H9 (cell line): Measurements from ENCODE around the gene DNTT. TPM values are rescaled to one million over a fixed set of nuclear protein-coding genes. Genes with fewer than 3 reads are reported as not detected.

Experiments used
- DNase-seq: peaks from one replicate; pipeline ENCODE4 v3.0.0-alpha.2; 2017
- H2AFZ ChIP-seq: one replicate; pipeline ENCODE4 v1.6.1; 2013; ENCODE audit warnings: mild to moderate bottlenecking, low read length, control low read depth, moderate library complexity
- H2AK5ac ChIP-seq: 2 replicates; pipeline ENCODE4 v1.6.1; 2013; ENCODE audit warnings: low read length, control low read depth, mixed read lengths; ENCODE audit not compliant: insufficient read length
- H2BK120ac ChIP-seq: one replicate; pipeline ENCODE4 v1.6.1; 2013; ENCODE audit warnings: low read depth, mild to moderate bottlenecking, low read length, control low read depth, inconsistent platforms; ENCODE audit not compliant: poor library complexity, severe bottlenecking
- H2BK12ac ChIP-seq: 2 replicates; pipeline ENCODE4 v1.6.1; 2013; ENCODE audit warnings: low read length, control low read depth, mixed read lengths, low read depth; ENCODE audit not compliant: insufficient read length
- H2BK15ac ChIP-seq: 2 replicates; pipeline ENCODE4 v1.6.1; 2013; ENCODE audit warnings: low read depth, low read length, control low read depth
- H2BK20ac ChIP-seq: one replicate; pipeline ENCODE4 v1.6.1; 2013; ENCODE audit warnings: low read depth, mild to moderate bottlenecking, low read length, control low read depth, inconsistent platforms; ENCODE audit not compliant: poor library complexity, severe bottlenecking
- H2BK5ac ChIP-seq: 2 replicates; pipeline ENCODE4 v1.6.1; 2013; ENCODE audit warnings: low read length, control low read depth, mixed read lengths; ENCODE audit not compliant: insufficient read length
- H3K14ac ChIP-seq: 2 replicates; pipeline ENCODE4 v1.6.1; 2013; ENCODE audit warnings: low read length, control low read depth; ENCODE audit not compliant: insufficient read depth
- H3K18ac ChIP-seq: 2 replicates; pipeline ENCODE4 v1.6.1; 2013; ENCODE audit warnings: low read depth, mild to moderate bottlenecking, mixed read lengths, low read length, control low read depth; ENCODE audit not compliant: insufficient read length
- H3K23ac ChIP-seq: 2 replicates; pipeline ENCODE4 v1.6.1; 2013; ENCODE audit warnings: low read length, control low read depth, mixed read lengths, low read depth; ENCODE audit not compliant: insufficient read length
- H3K23me2 ChIP-seq: 2 replicates; pipeline ENCODE4 v1.6.1; 2013; ENCODE audit warnings: low read depth, mild to moderate bottlenecking, mixed read lengths, low read length, control low read depth; ENCODE audit not compliant: insufficient read length, poor library complexity, severe bottlenecking
- H3K27ac ChIP-seq: 2 replicates; pipeline ENCODE4 v1.5.1; 2013; ENCODE audit warnings: low read length, control low read depth, mixed read lengths, low read depth; ENCODE audit not compliant: insufficient read length
- H3K27me3 ChIP-seq: 2 replicates; pipeline ENCODE4 v1.6.1; 2013; ENCODE audit warnings: low read length, control low read depth, inconsistent platforms; ENCODE audit not compliant: insufficient read depth
- H3K4ac ChIP-seq: 2 replicates; pipeline ENCODE4 v1.6.1; 2013; ENCODE audit warnings: low read depth, mild to moderate bottlenecking, control low read depth, inconsistent platforms, low read length, moderate library complexity
- H3K4me1 ChIP-seq: 2 replicates; pipeline ENCODE4 v1.6.1; 2013; ENCODE audit warnings: low read length, control low read depth, inconsistent platforms; ENCODE audit not compliant: insufficient read depth
- H3K4me2 ChIP-seq: 2 replicates; pipeline ENCODE4 v1.6.1; 2013; ENCODE audit warnings: low read length, control low read depth, mixed read lengths; ENCODE audit not compliant: insufficient read length, insufficient read depth
- H3K56ac ChIP-seq: 2 replicates; pipeline ENCODE4 v1.6.1; 2013; ENCODE audit warnings: low read depth, mild to moderate bottlenecking, mixed read lengths, low read length, control low read depth; ENCODE audit not compliant: insufficient read length
- H3K79me1 ChIP-seq: 2 replicates; pipeline ENCODE4 v1.6.1; 2013; ENCODE audit warnings: low read depth, mild to moderate bottlenecking, moderate library complexity, low read length, control low read depth, inconsistent platforms; ENCODE audit not compliant: insufficient read depth, poor library complexity, severe bottlenecking
- H3K79me2 ChIP-seq: 2 replicates; pipeline ENCODE4 v1.6.1; 2013; ENCODE audit warnings: low read length, control low read depth, inconsistent platforms; ENCODE audit not compliant: insufficient read depth
- H3K9ac ChIP-seq: 2 replicates; pipeline ENCODE4 v1.6.1; 2013; ENCODE audit warnings: low read length, control low read depth, mixed read lengths; ENCODE audit not compliant: insufficient read length; ENCODE audit errors: extremely low read depth
- H3K9me3 ChIP-seq: one replicate; pipeline ENCODE4 v1.6.1; 2013; ENCODE audit warnings: low read depth, low read length, inconsistent platforms; ENCODE audit not compliant: control insufficient read depth
- H3T11ph ChIP-seq: one replicate; pipeline ENCODE4 v1.6.1; 2013; ENCODE audit warnings: mild to moderate bottlenecking, low read length, control low read depth, inconsistent platforms
- H4K20me1 ChIP-seq: one replicate; pipeline ENCODE4 v1.6.1; 2013; ENCODE audit not compliant: control insufficient read depth, insufficient read length, insufficient read depth
- H4K5ac ChIP-seq: 2 replicates; pipeline ENCODE4 v1.6.1; 2013; ENCODE audit warnings: low read depth, mild to moderate bottlenecking, mixed read lengths, low read length, control low read depth; ENCODE audit not compliant: insufficient read length
- H4K8ac ChIP-seq: replicated peaks from 2 replicates; pipeline ENCODE4 v1.6.1; 2013; ENCODE audit warnings: low read length, control low read depth, mixed read lengths, low read depth; ENCODE audit not compliant: insufficient read length
- H4K91ac ChIP-seq: 2 replicates; pipeline ENCODE4 v1.6.1; 2013; ENCODE audit warnings: low read depth, mild to moderate bottlenecking, moderate library complexity, mixed read lengths, low read length, control low read depth; ENCODE audit not compliant: insufficient read length
- H3K27ac Mint-ChIP-seq, 3 experiments: 2 replicates in 2 of 3; 3 replicates in 1 of 3; pipeline ENCODE4 v1.8.0; 2020 to 2021; ENCODE audit warnings: mixed read lengths in 3 of 3, mild to moderate bottlenecking in 1 of 3, moderate library complexity in 1 of 3
- H3K27me3 Mint-ChIP-seq: 2 replicates; pipeline ENCODE4 v1.8.0; 2021; ENCODE audit warnings: low read depth, mild to moderate bottlenecking, moderate library complexity, mixed read lengths
- H3K36me3 Mint-ChIP-seq, 3 experiments: 2 replicates in 2 of 3; 3 replicates in 1 of 3; pipeline ENCODE4 v1.8.0; 2020 to 2021; ENCODE audit warnings: low read depth in 3 of 3, mixed read lengths in 3 of 3; ENCODE audit not compliant: insufficient read depth in 1 of 3
- H3K4me1 Mint-ChIP-seq, 2 experiments: 2 replicates each; pipeline ENCODE4 v1.8.0; 2020; ENCODE audit warnings: mixed read lengths in 2 of 2
- H3K4me3 Mint-ChIP-seq, 2 experiments: 2 replicates in 1 of 2; 3 replicates in 1 of 2; pipeline ENCODE4 v1.8.0; 2020 to 2021; ENCODE audit warnings: mild to moderate bottlenecking in 2 of 2, mixed read lengths in 2 of 2, moderate library complexity in 1 of 2
- H3K9me3 Mint-ChIP-seq, 2 experiments: 2 replicates in 1 of 2; 3 replicates in 1 of 2; pipeline ENCODE4 v1.8.0; 2020; ENCODE audit warnings: mild to moderate bottlenecking in 2 of 2, mixed read lengths in 2 of 2, moderate library complexity in 1 of 2
- CTCF ChIP-seq: fragments of 200-600 bp; sonication (generic); conservative IDR thresholded peaks from 3 replicates; pipeline ENCODE4 v1.8.0; 2021; ENCODE audit warnings: antibody characterized with exemption, mild to moderate bottlenecking
- WGBS: extraction: QIAGEN DNeasy Blood & Tissue Kit; methylation state at CpG from one replicate; pipeline ENCODE4 v1.1.7; 2013; ENCODE audit warnings: missing lambda C conversion rate, low lambda C conversion rate, mixed read lengths; ENCODE audit not compliant: insufficient read length; ENCODE audit errors: extremely low coverage; 5-methylcytosine and 5-hydroxymethylcytosine counted together
- total RNA-seq: library from RNA; stranded (reverse); gene quantifications from 2 replicates; pipeline ENCODE4 v1.2.1, GENCODE V29; 2021

Gene DNTT
- total RNA-seq, 1 experiment from 2014 or later, result not detected

GRCh38 chr10:96374004-96374403 is 69.8 kb downstream of the DNTT start:
- no CpG with 5 or more reads among the region's 5 CpGs for WGBS
- H3K79me2 ChIP-seq, result no peaks in the 10 kb centered on the region
- peak overlapping the region in 1 of 2 experiments; percentile 64; a peak in 1 of 5 replicates for H3K4me3 Mint-ChIP-seq

More at GRCh38 chr10:96374004-96374403, 69.8 kb downstream of the DNTT start:
- Histone ChIP-seq H3K27me3 (no peaks in the 10 kb centered on the region), H4K5ac (no peak overlapping the region), H3K4ac (no peak overlapping the region), H3K79me1 (no peaks in the 10 kb centered on the region), H3K27ac (no peak overlapping the region), H2AFZ (no peak overlapping the region), H2BK20ac (no peak overlapping the region), H2BK120ac (no peak overlapping the region), H3T11ph (no peak overlapping the region), H3K14ac (no peak overlapping the region), H2BK15ac (no peak overlapping the region), H3K18ac (no peak overlapping the region), H3K23ac (no peak overlapping the region), H2BK12ac (no peak overlapping the region), H3K9ac (no peak overlapping the region), H2BK5ac (no peak overlapping the region), H3K4me2 (no peak overlapping the region), H4K91ac (no peak overlapping the region), H3K9me3 (no peaks in the 10 kb centered on the region), H4K8ac (no peak overlapping the region), H4K20me1 (no peaks in the 10 kb centered on the region), H3K56ac (no peak overlapping the region), H3K4me1 (no peaks in the 10 kb centered on the region; the same call in 1 of the 2 replicates), H3K23me2 (peaks cover 7% of the 10 kb centered on the region), H2AK5ac (no peak overlapping the region)
- no peak for TF ChIP-seq CTCF
- Mint-ChIP-seq H3K36me3 (peaks cover 0 to 2% (median 0%) of the 10 kb centered on the region in 3 experiments; a peak in 1 of 7 replicates), H3K4me1 (peaks cover 22 to 24% of the 10 kb centered on the region in 2 experiments), H3K9me3 (no peaks in the 10 kb centered on the region; a peak in 2 of 5 replicates), H3K27me3 (peaks cover 16% of the 10 kb centered on the region), H3K27ac (no peak overlapping the region)
- DNase-seq, result no peak
